A549 treated with CpdA at 1 μM for 4 hours (cell line): ENCODE data around the gene GJD4. TPM values are rescaled to one million over a fixed set of nuclear protein-coding genes. Genes with fewer than 3 reads are reported as not detected.

ENCODE experiments used
- total RNA-seq: library from RNA; stranded (reverse); fragments of 200-300 nt; extraction: Qiagen RNA extraction; gene quantifications from 5 replicates; pipeline ENCODE4 v1.2.3, GENCODE V29; 2022; ENCODE audit warnings: low read depth

Gene GJD4, protein sequence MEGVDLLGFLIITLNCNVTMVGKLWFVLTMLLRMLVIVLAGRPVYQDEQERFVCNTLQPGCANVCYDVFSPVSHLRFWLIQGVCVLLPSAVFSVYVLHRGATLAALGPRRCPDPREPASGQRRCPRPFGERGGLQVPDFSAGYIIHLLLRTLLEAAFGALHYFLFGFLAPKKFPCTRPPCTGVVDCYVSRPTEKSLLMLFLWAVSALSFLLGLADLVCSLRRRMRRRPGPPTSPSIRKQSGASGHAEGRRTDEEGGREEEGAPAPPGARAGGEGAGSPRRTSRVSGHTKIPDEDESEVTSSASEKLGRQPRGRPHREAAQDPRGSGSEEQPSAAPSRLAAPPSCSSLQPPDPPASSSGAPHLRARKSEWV
- 0.09 TPM in 1 of 5 replicates, not detected in the others for total RNA-seq

DNA sequence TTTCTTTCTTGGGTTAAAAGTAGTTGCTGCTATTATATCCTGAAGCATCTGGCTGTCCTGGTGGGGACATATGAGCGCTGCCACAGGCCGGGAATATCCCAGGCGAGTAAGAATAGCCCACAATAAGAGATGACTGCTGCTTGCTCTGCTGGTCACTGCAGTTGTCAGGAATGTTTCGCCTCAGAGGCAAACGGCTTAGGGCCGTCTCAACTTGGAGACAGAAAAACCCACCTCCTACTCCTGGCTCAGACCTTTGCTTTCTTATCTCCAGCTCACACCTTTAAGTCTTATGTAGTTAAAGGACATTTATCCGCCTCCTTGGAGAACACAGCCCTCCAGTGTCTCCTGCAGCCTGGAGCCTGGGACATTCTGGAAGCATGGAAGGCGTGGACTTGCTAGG, at the start of gene GJD4:
TSS of gene GJD4 (plus strand) at position 151 of the 400 bp plus-strand sequence. CDS start at position 378, 227 bp downstream.

DNA sequence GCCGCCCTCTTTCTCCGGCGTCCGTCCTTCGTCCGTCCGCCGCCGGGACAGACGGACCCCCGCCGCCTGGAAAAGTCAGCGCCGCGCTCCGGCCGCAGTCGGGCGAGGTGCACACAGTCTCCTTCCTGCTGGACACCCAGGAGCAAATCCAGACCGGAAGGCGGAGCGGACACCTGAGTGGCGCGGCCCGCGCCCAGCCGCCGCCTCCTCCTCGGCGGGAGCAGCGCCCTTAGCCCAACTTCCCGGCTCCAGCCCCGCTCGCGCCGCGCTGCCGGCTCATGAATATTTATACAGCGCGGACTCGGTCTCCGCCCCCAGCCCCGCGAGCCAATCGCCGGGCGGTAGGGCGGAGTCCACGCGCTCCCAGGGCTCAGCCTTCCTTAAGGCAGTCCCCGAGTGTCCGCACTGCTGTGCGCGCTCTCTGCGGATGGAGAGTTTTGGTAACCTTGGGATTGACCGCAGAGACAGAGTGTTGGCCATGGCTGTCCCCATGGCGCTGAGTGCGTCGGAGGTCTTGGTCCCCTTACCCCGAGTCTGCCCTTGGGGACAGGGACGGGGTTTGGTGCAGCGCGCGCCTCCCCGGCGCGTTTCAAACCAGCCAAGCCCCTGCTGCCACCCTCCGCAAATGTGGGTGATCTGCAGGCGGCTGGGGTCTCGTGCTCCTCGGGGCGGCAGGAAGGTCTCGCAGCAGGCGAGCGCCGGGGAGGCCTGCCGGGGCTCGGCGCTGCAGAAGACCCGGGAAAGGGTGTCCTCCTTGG, 37.1 kb downstream of the GJD4 start, which contains the start of gene FZD8:
TSS of gene FZD8 (minus strand) at position 262 of the 758 bp plus-strand sequence. CDS start 867 bp downstream, outside the sequence.

Other genes starting within 250 kb of the GJD4 start
- gene FZD8, start 37.0 kb downstream of the GJD4 start, total RNA-seq: 5.0 to 9.2 TPM (median 8.6 TPM) in 5 replicates